Heart left ventricle (tissue), 16 donors: Measurements from ENCODE around the gene TRIM46. TPM values are rescaled to one million over a fixed set of nuclear protein-coding genes. Genes with fewer than 3 reads are reported as not detected.
A peak's percentile ranks its signal among the peaks of the same experiment; 100 is the strongest.

Experiments used
- ATAC-seq, 4 donors: fragments of 200-7000 bp; cut with Tn5 transposase; one replicate each; pipeline ENCODE4 v1.9.1; 2020 to 2022; ENCODE audit warnings: moderate library complexity in 4 of 4, mild to moderate bottlenecking in 3 of 4, moderate number of reproducible peaks in 1 of 4
- DNase-seq, 5 donors: peaks; one replicate each; pipeline ENCODE4 v3.0.0-alpha.2; 2020
- H3K27ac ChIP-seq, 12 donors: fragments of 200-600 bp; sonication (generic) in 4 of 12; one replicate each; pipeline versions ENCODE4 v1.5.0 to v1.8.0; 2016 to 2022; ENCODE audit warnings: mild to moderate bottlenecking in 2 of 12
- H3K27me3 ChIP-seq, 9 donors: fragments of 200-600 bp; sonication (generic) in 2 of 9; one replicate each; pipeline versions ENCODE4 v1.5.1 to v1.8.0; 2016 to 2022; ENCODE audit warnings: mild to moderate bottlenecking in 3 of 9
- H3K36me3 ChIP-seq, 9 donors: fragments of 200-600 bp; sonication (generic) in 2 of 9; one replicate each; pipeline versions ENCODE4 v1.5.0 to v1.8.0; 2018 to 2022; ENCODE audit warnings: mild to moderate bottlenecking in 2 of 9
- H3K4me1 ChIP-seq, 12 donors: fragments of 200-600 bp; sonication (generic) in 4 of 12; one replicate each; pipeline versions ENCODE4 v1.5.0 to v1.8.0; 2016 to 2022; ENCODE audit warnings: mild to moderate bottlenecking in 3 of 12
- H3K4me3 ChIP-seq, 12 donors: fragments of 200-600 bp; sonication (generic) in 4 of 12; one replicate each; pipeline versions ENCODE4 v1.5.0 to v1.8.0; 2017 to 2022; ENCODE audit warnings: mild to moderate bottlenecking in 9 of 12, moderate library complexity in 4 of 12
- H3K9me3 ChIP-seq, 12 donors: fragments of 200-600 bp; sonication (generic) in 4 of 12; one replicate each; pipeline versions ENCODE4 v1.5.0 to v1.8.0; 2016 to 2022; ENCODE audit warnings: mild to moderate bottlenecking in 1 of 12
- CTCF ChIP-seq, 12 donors: fragments of 200-600 bp; sonication (generic) in 4 of 12; IDR thresholded peaks; one replicate each; pipeline versions ENCODE4 v1.5.0 to v1.8.0; 2018 to 2022; ENCODE audit warnings: antibody characterized with exemption in 12 of 12, mild to moderate bottlenecking in 5 of 12
- POLR2A ChIP-seq, 2 donors: fragments of 450-650 bp; IDR thresholded peaks; one replicate each; pipeline ENCODE4 v1.6.1; 2017; ENCODE audit warnings: antibody characterized with exemption in 2 of 2, mild to moderate bottlenecking in 2 of 2, moderate library complexity in 2 of 2
- WGBS, 4 donors: extraction: QIAGEN DNeasy Blood & Tissue Kit in 2 of 4; methylation state at CpG; one replicate each; pipeline versions ENCODE4 v1.1.5 to v1.1.7; 2013 to 2018; 5-methylcytosine and 5-hydroxymethylcytosine counted together
- intact Hi-C, 10 donors: fragments of 100-400 bp; cut with DNase I; formaldehyde crosslinking; loops; one replicate each; pipeline versions ENCODE4 v1.11.1 to v1.14.2; 2022
- polyA plus RNA-seq, 2 donors: library from polyadenylated mRNA; stranded (reverse); fragments of 200-250 nt; gene quantifications; one replicate each; pipeline ENCODE4 v1.2.3, GENCODE V29; 2013
- total RNA-seq, 9 donors: library from RNA; depleted of rRNA in 2 of 9; stranded (reverse); fragments of >200 nt in 2 of 9; fragmentation: NEBNext Ultra II Directional in 3 of 9; extraction: Animal tissue kit (Norgen Biotek cat#: 25700) in 3 of 9; gene quantifications; one replicate each; pipeline versions ENCODE4 v1.1.0 to v1.2.4, GENCODE V29; 2016 to 2023
- donor health status: ischemic (EF 13 %, LVEDD 7.1; RV severe dilation, severe dysfunction).
- donor health status: healthy with polysubstance abuse.
- donor health status: DM: no; HTN: yes; CAD: no.
- donor health status: DM: no; HTN: no; CAD: no.
- donor health status: ischemic (EF 25% LVEDD 6.9; RV normal size, moderate dysfunction).
- donor health status: ischemic (EF 25% LVEDD 5.7; RV mildly dilated, moderate dysfunction).
- donor health status: healthy.
- donor health status: DM: yes; HTN: yes; CAD: no.
- donor health status: ischemic (EF 35%, LVEDD 5.7; RV mildly dilated, moderate dysfunction).
- donor health status: nonischemic (EF 11% LVEDD 7.7; RV severe dilation, severe dysfunction).
- donor health status: DM: yes; HTN: yes; CAD: no.
- donor health status: PGD.
- donor health status: ischemic (EF 29% LVEDD 5.4; RV normal size, mild dysfunction).
- donor health status: nonischemic (EF 23%, LVEDD 6.1; RV moderate dilation, normal function).

Gene TRIM46
- total and polyA plus RNA-seq, 11 donors, result 0.04 to 0.41 (median 0.12) TPM; not detected in 5

- Histone ChIP-seq H3K4me1 (peaks cover 0 to 31% (median 25%) of the 10 kb centered on the region in 12 donors), H3K27ac (peak overlapping the region; percentile 67 to 88 (median 76)), H3K36me3 (peaks cover 0 to 25% (median 22%) of the 10 kb centered on the region in 9 donors), H3K27me3 (peaks cover 0 to 8% (median 0%) of the 10 kb centered on the region in 9 donors), H3K9me3 (peaks cover 0 to 9% (median 0%) of the 10 kb centered on the region in 12 donors), H3K4me3 (peak overlapping the region in 8 of 12 donors; percentile 1 to 36 (median 18))
- peak in 2 of 5 donors; percentile 19 to 40 for DNase-seq
- intact Hi-C loops, result loop anchor here in 9 of 10 donors (2.0 to 5.0 kb wide), 4 partner anchors 37 to 73 kb away; partner anchors contain the start of gene EFNA1 (in 4 of the 9)
- 18 to 41% (median 32%) methylated on average over 7 to 8 of the region's 8 CpGs for WGBS, 4 donors
- no peak for ATAC-seq
- TF ChIP-seq CTCF (IDR thresholded peaks at IDR 0.05) (no peak), POLR2A (IDR thresholded peaks at IDR 0.05) (no peak)
Measured at GRCh38 chr1:155166051-155166470, 7.6 kb upstream of the TRIM46 start.

GRCh38 chr1:155166471-155167165, 7.0 kb upstream of the TRIM46 start:
- 16 to 34% (median 29%) methylated on average over 22 to 27 of the region's 27 CpGs for WGBS, 4 donors
- Histone ChIP-seq H3K4me1 (peaks cover 0 to 31% (median 26%) of the 10 kb centered on the region in 12 donors), H3K9me3 (peaks cover 0 to 9% (median 0%) of the 10 kb centered on the region in 12 donors), H3K4me3 (peak overlapping the region in 8 of 12 donors; percentile 1 to 36 (median 26)), H3K27ac (peak overlapping the region; percentile 67 to 88 (median 76)), H3K27me3 (peaks cover 0 to 8% (median 0%) of the 10 kb centered on the region in 9 donors), H3K36me3 (peaks cover 0 to 29% (median 24%) of the 10 kb centered on the region in 9 donors)
- TF ChIP-seq POLR2A (IDR thresholded peaks at IDR 0.05), result no peak
- TF ChIP-seq CTCF (IDR thresholded peaks at IDR 0.05), result no peak
- ATAC-seq (peak; percentile 57 to 84 (median 74)), DNase-seq (peak; percentile 85 to 90 (median 87))
- intact Hi-C loops, result loop anchor here (1.0 to 5.0 kb wide), 8 partner anchors 38 to 75 kb away; partner anchors contain the start of gene EFNA1 (in 4 of the 10)

GRCh38 chr1:155167166-155168104, 6.2 kb upstream of the TRIM46 start:
- peak; percentile 90 to 94 (median 92) for DNase-seq
- TF ChIP-seq CTCF (IDR thresholded peaks at IDR 0.05) (peak; percentile 81 to 93 (median 90)), POLR2A (IDR thresholded peaks at IDR 0.05) (no peak)
- peaks cover 0 to 38% (median 32%) of the 10 kb centered on the region in 12 donors for H3K4me1 ChIP-seq
- peak; percentile 77 to 83 (median 80) for ATAC-seq
- H3K36me3 ChIP-seq, result peaks cover 0 to 31% (median 24%) of the 10 kb centered on the region in 9 donors
- peaks cover 0 to 8% (median 0%) of the 10 kb centered on the region in 9 donors for H3K27me3 ChIP-seq
- peaks cover 0 to 9% (median 0%) of the 10 kb centered on the region in 12 donors for H3K9me3 ChIP-seq
- H3K4me3 ChIP-seq, result peak overlapping the region in 8 of 12 donors; percentile 1 to 36 (median 26)
- peak overlapping the region in 11 of 12 donors; percentile 67 to 88 (median 76) for H3K27ac ChIP-seq
- intact Hi-C loops, result loop anchor here (1.0 to 5.0 kb wide), 9 partner anchors 39 to 76 kb away; partner anchors contain the start of gene EFNA1 (in 4 of the 10)
- WGBS, 4 donors, result 3 to 9% (median 4%) methylated on average over 21 to 28 of the region's 28 CpGs
